GM18519 (cell line): ENCODE results near the gene PANK3.

Experiments used
- ATAC-seq: cut with Tn5 transposase; IDR thresholded peaks from one replicate; pipeline ENCODE4 v1.9.1; 2021; ENCODE audit warnings: mild to moderate bottlenecking, moderate library complexity; ENCODE audit not compliant: unreplicated experiment, low FRiP score

Gene PANK3

GRCh38 chr5:168578538-168579487 is at the start of gene PANK3:
Gene PANK3, minus strand, starts transcription at chr5:168579368. Its CDS starts 85 bp downstream, at chr5:168579283.
- ATAC-seq: peak; percentile 37

GRCh38 chr5:168624850-168625364 is 45.7 kb upstream of the PANK3 start:
- no peak for ATAC-seq

GRCh38 chr5:168620807-168621206 is 41.6 kb upstream of the PANK3 start:
- no peak for ATAC-seq

GRCh38 chr5:168614661-168615060 is 35.5 kb upstream of the PANK3 start:
- ATAC-seq: no peak

GRCh38 chr5:168613996-168614395 is 34.8 kb upstream of the PANK3 start:
- no peak for ATAC-seq

- no peak for ATAC-seq
These were observed 34.2 kb upstream of the PANK3 start for GRCh38 chr5:168613396-168613795.

GRCh38 chr5:168612996-168613395 is 33.8 kb upstream of the PANK3 start:
- ATAC-seq: no peak

GRCh38 chr5:168612123-168612522 is 33.0 kb upstream of the PANK3 start:
- ATAC-seq: no peak

- no peak for ATAC-seq
These were observed 32.0 kb upstream of the PANK3 start for GRCh38 chr5:168611165-168611564.

- no peak for ATAC-seq
These were observed 30.8 kb upstream of the PANK3 start for GRCh38 chr5:168609806-168610482.

GRCh38 chr5:168608821-168609220 is 29.7 kb upstream of the PANK3 start:
- no peak for ATAC-seq

- no peak for ATAC-seq
These were observed 29.2 kb upstream of the PANK3 start for GRCh38 chr5:168608386-168608785.

GRCh38 chr5:168607946-168608345 is 28.8 kb upstream of the PANK3 start:
- ATAC-seq: no peak

GRCh38 chr5:168606562-168606961 is 27.4 kb upstream of the PANK3 start:
- ATAC-seq: no peak

- no peak for ATAC-seq
These were observed 25.3 kb upstream of the PANK3 start for GRCh38 chr5:168604436-168604835.

GRCh38 chr5:168603746-168604145 is 24.6 kb upstream of the PANK3 start:
- no peak for ATAC-seq

GRCh38 chr5:168602517-168602916 is 23.3 kb upstream of the PANK3 start:
- no peak for ATAC-seq

- no peak for ATAC-seq
These were observed 22.8 kb upstream of the PANK3 start for GRCh38 chr5:168601972-168602371.

- ATAC-seq: no peak
These were observed 21.2 kb upstream of the PANK3 start for GRCh38 chr5:168600409-168600808.

GRCh38 chr5:168599826-168600225 is 20.7 kb upstream of the PANK3 start:
- no peak for ATAC-seq

- ATAC-seq: no peak
These were observed 19.5 kb upstream of the PANK3 start for GRCh38 chr5:168598639-168599038.
